ENCODE results near the gene BACE2. TPM values are rescaled to one million over a fixed set of nuclear protein-coding genes. Genes with fewer than 3 reads are reported as not detected.

Gene BACE2
- total RNA-seq = not detected

GRCh38 chr21:41167348-41168342 lies at the start of gene BACE2:
Gene BACE2 (plus strand): TSS chr21:41168160. CDS start chr21:41168264, 104 bp downstream.
- DNase-seq = no peak

GRCh38 chr21:41119901-41120300 lies 48.1 kb upstream of the BACE2 start:
- DNase-seq = no peak

- no peak for DNase-seq
Measured at GRCh38 chr21:41120997-41121396, 47.0 kb upstream of the BACE2 start.

- DNase-seq = peak; percentile 7
Measured at GRCh38 chr21:41121785-41122415, 46.1 kb upstream of the BACE2 start.

GRCh38 chr21:41124641-41125201 lies 43.2 kb upstream of the BACE2 start:
- no peak for DNase-seq

- DNase-seq = no peak
Measured at GRCh38 chr21:41128981-41129380, 39.0 kb upstream of the BACE2 start.

GRCh38 chr21:41130883-41131282 lies 37.1 kb upstream of the BACE2 start:
- DNase-seq = no peak

GRCh38 chr21:41133874-41134522 lies 34.0 kb upstream of the BACE2 start:
- no peak for DNase-seq

GRCh38 chr21:41135746-41136145 lies 32.2 kb upstream of the BACE2 start:
- DNase-seq = no peak

GRCh38 chr21:41136286-41136685 lies 31.7 kb upstream of the BACE2 start:
- DNase-seq = no peak

GRCh38 chr21:41137401-41137800 lies 30.6 kb upstream of the BACE2 start:
- DNase-seq = no peak

- DNase-seq = no peak
Measured at GRCh38 chr21:41137889-41138288, 30.1 kb upstream of the BACE2 start.

GRCh38 chr21:41138711-41139110 lies 29.2 kb upstream of the BACE2 start:
- no peak for DNase-seq

- no peak for DNase-seq
Measured at GRCh38 chr21:41139275-41139674, 28.7 kb upstream of the BACE2 start.

GRCh38 chr21:41139951-41140350 lies 28.0 kb upstream of the BACE2 start:
- DNase-seq = no peak

- DNase-seq = no peak
Measured at GRCh38 chr21:41141031-41141457, 26.9 kb upstream of the BACE2 start.

GRCh38 chr21:41142051-41142795 lies 25.7 kb upstream of the BACE2 start:
- DNase-seq = no peak

- no peak for DNase-seq
Measured at GRCh38 chr21:41143596-41144325, 24.2 kb upstream of the BACE2 start.

GRCh38 chr21:41147096-41147978 lies 20.6 kb upstream of the BACE2 start:
- DNase-seq = no peak

- no peak for DNase-seq
Measured at GRCh38 chr21:41147979-41148355, 20.0 kb upstream of the BACE2 start.

GRCh38 chr21:41148798-41149197 lies 19.2 kb upstream of the BACE2 start:
- no peak for DNase-seq
